T47D (cell line): ENCODE data around the gene POLRMT.
"Not testable (repeated sequence)": the region's sequence is repeated elsewhere in the genome, so short reads cannot be mapped to it uniquely, and the experiment has no call there.

Source experiments
- DNase-seq, 2 experiments: peaks; one replicate each; pipeline versions ENCODE4 v3.0.0 to v3.0.0-alpha.2; 2011 to 2012; ENCODE audit warnings: low read depth in 1 of 2, low spot score in 1 of 2
- JUND ChIP-seq: IDR thresholded peaks from 2 replicates; pipeline ENCODE4 v1.6.1; 2012; ENCODE audit warnings: low read depth
- in situ Hi-C: cut with HindIII; loops from 2 replicates; pipeline ENCODE4 v1.10.0; 2016; ENCODE audit warnings: low sequenced_read_pairs, low pct_unique_long_range_greater_than_20kb

Gene POLRMT

GRCh38 chr19:594265-594870, 39.0 kb downstream of the POLRMT start:
- TF ChIP-seq JUND = no peak
- DNase-seq = no peak
- in situ Hi-C loops = no loop called here

- in situ Hi-C loops = no loop called here
- TF ChIP-seq JUND = no peak
Observed at GRCh38 chr19:593505-593904, 39.8 kb downstream of the POLRMT start.

GRCh38 chr19:593055-593454, 40.3 kb downstream of the POLRMT start:
- DNase-seq = no peak
- in situ Hi-C loops = no loop called here
- no peak for TF ChIP-seq JUND

More at GRCh38 chr19:593505-593904, 39.8 kb downstream of the POLRMT start:
- DNase-seq = no peak

- DNase-seq = no peak
- TF ChIP-seq JUND = no peak
- in situ Hi-C loops = no loop called here
Observed at GRCh38 chr19:592101-592500, 41.2 kb downstream of the POLRMT start.

- TF ChIP-seq JUND = no peak
- DNase-seq = no peak
Observed at GRCh38 chr19:591099-591958, 42.0 kb downstream of the POLRMT start.

GRCh38 chr19:590750-591098, 42.6 kb downstream of the POLRMT start:
- no peak for TF ChIP-seq JUND
- in situ Hi-C loops = no loop called here
- no peak for DNase-seq

More at GRCh38 chr19:591099-591958, 42.0 kb downstream of the POLRMT start:
- in situ Hi-C loops = no loop called here

GRCh38 chr19:590396-590745, 43.0 kb downstream of the POLRMT start:
- in situ Hi-C loops = no loop called here
- DNase-seq = no peak
- no peak for TF ChIP-seq JUND

- in situ Hi-C loops = no loop called here
- TF ChIP-seq JUND = no peak
- DNase-seq = no peak
Observed at GRCh38 chr19:589693-590395, 43.5 kb downstream of the POLRMT start, which contains the start of gene HCN2. TSS of gene HCN2 (plus strand) at chr19:589881. CDS start at chr19:589946, 65 bp downstream.

- TF ChIP-seq JUND = no peak
- peak in 1 of 2 experiments; percentile 42 for DNase-seq
- in situ Hi-C loops = no loop called here
Observed at GRCh38 chr19:588741-589692, 44.3 kb downstream of the POLRMT start.

- in situ Hi-C loops = no loop called here
- TF ChIP-seq JUND = no peak
- peak; percentile 61 to 86 for DNase-seq
Observed at GRCh38 chr19:588093-588740, 45.1 kb downstream of the POLRMT start.

- TF ChIP-seq JUND = no peak
- in situ Hi-C loops = no loop called here
- DNase-seq = no peak
Observed at GRCh38 chr19:585551-586110, 47.7 kb downstream of the POLRMT start.

- DNase-seq, in situ Hi-C loops: not testable (repeated sequence)
Observed at GRCh38 chr19:585146-585545, 48.2 kb downstream of the POLRMT start.
